Ureter (tissue), 1 donor: Measurements from ENCODE around the gene GNAQ. TPM values are rescaled to one million over a fixed set of nuclear protein-coding genes. Genes with fewer than 3 reads are reported as not detected.

Experiments used
- DNase-seq: peaks from one replicate; pipeline ENCODE4 v3.0.0-alpha.2; 2020; ENCODE audit warnings: low spot score
- total RNA-seq: library from RNA; stranded (reverse); gene quantifications from one replicate; pipeline ENCODE4 v1.2.4, GENCODE V29; 2023
- donor health status: DM: yes; HTN: yes; CAD: no.

GNAQ gene
- total RNA-seq, 1 donor from 2014 or later = 85.8 TPM

GRCh38 chr9:77944556-77945243 is 86.9 kb downstream of the GNAQ start:
- no peak for DNase-seq

- no peak for DNase-seq
These were observed 88.6 kb downstream of the GNAQ start for GRCh38 chr9:77943057-77943456.

GRCh38 chr9:77939149-77939668 is 92.4 kb downstream of the GNAQ start:
- no peak for DNase-seq

- no peak for DNase-seq
These were observed 93.4 kb downstream of the GNAQ start for GRCh38 chr9:77938163-77938562.

DNA sequence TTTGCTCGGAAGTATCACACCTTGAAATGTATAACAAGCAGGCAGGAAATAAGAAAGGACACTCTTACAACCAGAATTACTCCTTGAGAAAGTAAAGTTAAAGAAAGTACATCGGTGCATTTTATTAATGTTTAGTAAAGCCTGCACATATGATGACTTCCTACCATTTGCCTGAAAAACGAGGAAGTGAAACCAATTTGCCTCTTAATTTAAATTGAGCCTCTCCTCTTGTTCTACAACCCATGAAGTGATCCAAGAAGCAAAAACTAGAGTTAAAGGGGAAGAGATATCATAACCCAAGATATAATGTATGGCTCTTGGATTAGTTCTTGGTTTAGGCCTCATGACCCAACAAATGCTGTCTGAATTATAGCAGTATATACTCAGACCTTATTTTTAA is 95.6 kb downstream of the GNAQ start:
- no peak for DNase-seq

DNA sequence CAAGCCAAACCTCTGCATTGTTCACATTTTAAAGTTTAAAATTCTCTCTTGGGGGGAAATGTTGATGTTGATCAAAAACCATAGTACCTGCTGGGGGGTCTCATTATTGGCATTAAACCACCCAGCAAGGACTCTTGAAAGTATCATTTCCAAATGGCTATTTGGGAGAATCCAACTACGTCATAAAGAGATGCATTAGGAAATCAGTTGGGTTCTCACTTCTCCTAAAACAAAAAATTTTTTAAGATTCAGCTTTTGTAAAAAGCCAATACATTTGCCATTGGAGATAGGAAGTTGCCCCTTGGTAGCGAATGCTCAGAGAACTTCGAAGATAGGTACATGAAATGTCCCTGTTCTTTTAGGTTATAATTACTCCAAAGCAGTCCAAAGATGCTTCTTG is 96.4 kb downstream of the GNAQ start:
- DNase-seq = no peak

DNA sequence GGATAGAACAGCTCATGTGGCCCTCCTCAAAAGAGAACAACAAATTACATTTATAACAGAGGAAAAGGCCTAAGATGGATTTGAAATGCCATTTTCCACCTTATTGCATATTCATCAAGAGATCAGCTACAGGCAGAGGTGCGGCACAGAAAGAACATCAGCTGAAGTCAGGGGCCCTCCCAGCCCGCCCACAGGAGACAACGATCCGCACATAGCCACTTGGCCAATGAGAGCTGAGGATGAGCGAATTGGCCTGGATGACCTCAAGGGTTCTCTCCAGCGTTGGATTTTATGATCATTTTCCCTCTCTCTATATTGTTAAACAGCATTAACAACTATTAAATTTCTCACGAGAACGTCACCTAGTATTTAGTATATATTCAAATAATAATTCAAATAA is 97.6 kb downstream of the GNAQ start:
- no peak for DNase-seq

GRCh38 chr9:77933019-77933418 is 98.6 kb downstream of the GNAQ start:
- no peak for DNase-seq

DNA sequence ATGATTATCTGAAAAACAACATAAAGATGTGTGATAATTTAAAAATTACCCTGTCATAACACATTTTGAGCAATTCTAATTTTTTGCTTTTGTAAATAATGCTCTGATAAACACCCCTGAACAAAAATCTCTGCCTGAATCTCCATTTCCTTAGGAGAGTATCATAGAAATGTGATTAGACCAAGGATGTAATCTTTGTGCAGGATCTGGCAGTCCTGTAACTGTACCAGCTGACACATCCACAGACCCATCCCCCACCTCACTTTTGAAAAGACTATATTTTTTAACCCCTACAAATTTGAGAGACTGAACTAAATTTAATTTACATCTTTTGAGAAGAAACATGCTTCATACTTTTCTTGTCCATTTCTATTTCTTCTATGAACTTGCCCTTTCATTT is 101.7 kb downstream of the GNAQ start:
- DNase-seq = no peak

DNA sequence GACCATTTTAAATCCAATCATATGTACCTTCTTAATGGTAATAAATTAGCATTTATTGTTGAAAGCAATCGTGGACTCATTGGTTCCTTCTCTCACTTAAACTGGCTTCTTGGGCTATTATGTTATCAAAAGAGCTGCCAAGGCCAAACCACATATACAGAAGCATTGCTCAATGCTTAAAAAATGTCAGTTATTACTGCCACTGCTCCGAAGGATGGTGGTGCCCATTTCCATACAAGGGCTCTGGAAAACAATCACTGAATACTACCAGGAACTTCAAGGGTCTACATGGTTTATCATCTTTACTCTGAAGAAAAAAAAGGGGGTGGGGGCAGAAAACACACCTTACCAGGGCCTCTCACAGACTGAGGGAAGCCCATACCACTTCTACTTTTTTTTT is 104.3 kb downstream of the GNAQ start:
- no peak for DNase-seq

- no peak for DNase-seq
These were observed 105.2 kb downstream of the GNAQ start for GRCh38 chr9:77926371-77926878.

DNA sequence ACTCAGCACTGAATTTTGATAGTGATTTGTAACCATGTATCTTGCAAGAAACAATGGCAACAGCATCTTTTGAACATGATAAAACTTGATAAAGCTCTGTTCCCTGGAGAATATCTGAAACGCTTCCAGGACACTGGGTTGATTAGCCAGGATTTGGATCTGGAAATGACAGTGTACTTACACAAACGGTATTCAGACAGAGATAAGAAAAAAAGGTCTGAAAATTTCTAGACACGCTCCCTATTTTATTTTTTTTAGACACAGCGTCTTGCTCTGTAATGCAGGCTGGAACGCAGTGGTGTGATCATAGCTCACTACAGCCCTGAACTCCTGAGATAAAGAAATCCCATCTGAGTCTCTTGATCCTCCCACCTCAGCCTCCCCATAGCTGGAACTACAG is 109.0 kb downstream of the GNAQ start:
- DNase-seq = no peak

DNA sequence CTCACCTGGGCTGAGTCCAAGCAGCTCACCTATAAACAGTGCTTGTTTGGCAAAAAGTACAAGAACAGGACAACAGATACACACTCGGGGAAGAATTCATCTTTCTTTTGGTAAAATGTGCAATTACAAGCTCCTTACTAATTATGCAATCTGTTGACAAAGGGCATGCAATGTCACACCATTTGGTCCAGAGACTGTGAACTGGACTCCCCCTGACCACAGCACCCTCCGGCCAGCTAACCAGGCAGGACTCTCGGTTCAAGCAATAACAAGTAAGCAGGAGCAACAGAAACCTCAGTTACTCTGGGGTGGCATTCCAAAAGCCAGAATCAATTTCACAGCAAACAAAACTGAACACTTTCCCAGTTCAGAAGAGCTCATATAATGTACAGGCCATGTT is 113.8 kb downstream of the GNAQ start:
- no peak for DNase-seq

- no peak for DNase-seq
These were observed 114.8 kb downstream of the GNAQ start for GRCh38 chr9:77916820-77917219.

DNA sequence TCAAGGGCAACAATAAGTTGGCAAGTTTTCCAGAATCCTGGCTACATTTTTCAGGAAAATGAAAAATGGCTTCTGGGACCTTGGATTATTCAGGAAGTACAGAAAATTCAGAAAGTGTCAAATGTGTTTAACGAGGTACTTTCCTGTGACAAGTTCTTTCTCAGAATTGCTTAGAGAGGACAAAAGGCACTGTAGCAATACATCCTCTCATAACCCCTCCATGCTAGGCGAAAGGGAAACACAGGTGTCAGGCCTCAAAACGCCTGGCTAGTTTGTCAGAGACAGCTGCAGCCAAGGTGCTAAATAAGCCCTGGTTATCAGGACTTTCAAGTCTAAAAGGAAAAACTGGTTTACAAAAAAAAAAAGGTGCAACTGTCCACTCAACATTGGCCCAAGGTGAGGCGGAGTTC is 115.2 kb downstream of the GNAQ start:
- no peak for DNase-seq

- no peak for DNase-seq
These were observed 115.9 kb downstream of the GNAQ start for GRCh38 chr9:77915744-77916143.

- DNase-seq = no peak
These were observed 118.5 kb downstream of the GNAQ start for GRCh38 chr9:77912895-77913693.

DNA sequence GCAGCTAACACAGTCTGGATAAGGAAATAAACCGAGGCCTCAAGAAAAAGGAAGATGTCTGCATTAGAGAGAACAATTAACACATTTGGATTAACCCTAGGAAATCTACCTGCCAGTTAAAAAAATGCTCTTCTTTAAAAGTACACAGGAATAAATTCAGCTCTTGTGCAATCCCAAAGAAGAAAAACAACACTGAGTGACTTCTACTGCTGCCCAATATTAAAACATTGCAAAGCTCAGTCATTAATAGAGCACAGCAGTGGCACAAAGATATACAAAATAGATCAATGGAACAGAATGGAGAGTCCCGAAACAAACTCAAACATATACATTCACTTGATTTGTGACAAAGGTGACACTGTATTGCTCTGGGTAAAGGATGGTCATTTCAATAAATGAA is 119.7 kb downstream of the GNAQ start:
- no peak for DNase-seq

DNA sequence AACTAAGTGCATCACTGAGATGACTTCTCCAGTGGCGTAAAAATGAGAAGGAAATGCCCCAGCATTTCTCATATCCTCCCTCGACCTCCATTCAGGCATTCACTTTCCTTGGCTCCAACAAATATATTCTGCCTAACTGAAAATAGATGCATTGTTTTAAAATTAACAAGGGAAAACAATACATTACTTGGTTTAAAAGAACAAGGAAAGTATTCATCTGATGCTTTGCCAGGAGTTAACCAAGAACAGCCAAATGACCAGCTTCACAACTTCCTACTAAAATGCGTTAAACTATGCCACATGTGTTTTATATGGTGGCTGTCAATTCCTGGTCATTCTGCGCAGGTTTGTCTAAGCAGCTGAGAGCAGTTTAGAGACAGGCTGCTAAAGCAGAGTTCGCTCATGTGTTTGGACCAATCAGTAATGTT is 121.4 kb downstream of the GNAQ start:
- no peak for DNase-seq

- DNase-seq = no peak
These were observed 122.3 kb downstream of the GNAQ start for GRCh38 chr9:77909306-77909705.

- DNase-seq = no peak
These were observed 123.3 kb downstream of the GNAQ start for GRCh38 chr9:77908293-77908692.

GRCh38 chr9:77907585-77907984 is 124.0 kb downstream of the GNAQ start:
- no peak for DNase-seq

- no peak for DNase-seq
These were observed 124.6 kb downstream of the GNAQ start for GRCh38 chr9:77906991-77907390.
